ENCODE data around the gene EHBP1.

Gene EHBP1

DNA sequence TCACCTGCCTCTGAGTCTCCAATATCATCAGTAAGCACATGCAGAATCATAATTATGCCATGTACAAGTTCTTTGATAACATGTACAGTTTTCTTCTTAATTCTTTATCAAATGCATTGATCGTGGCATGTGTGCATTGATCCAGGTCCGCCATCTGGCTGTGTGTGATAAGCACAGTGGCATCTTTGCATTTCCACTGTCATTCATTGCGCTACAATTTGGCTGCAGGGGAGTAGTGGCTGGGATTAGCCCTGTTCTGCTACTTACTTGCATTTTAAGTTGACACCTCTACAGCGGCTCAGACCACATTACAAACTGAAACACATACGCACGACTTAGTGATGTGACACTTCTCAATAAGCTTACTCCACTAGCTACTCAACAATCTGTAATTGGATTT, 261.5 kb downstream of the EHBP1 start:
- H3K79me2 ChIP-seq (ENCODE audit: control insufficient read depth, insufficient read depth, low read length, poor library complexity): no peaks in the 10 kb centered on the region
- H3K27me3 ChIP-seq (ENCODE audit: insufficient read depth, low read length): no peaks in the 10 kb centered on the region
- no peak overlapping the region for H4K12ac ChIP-seq (ENCODE audit: low read depth, low read length)
- no peaks in the 10 kb centered on the region for H3K79me1 ChIP-seq (ENCODE audit: low read length)
- H2BK120ac ChIP-seq (ENCODE audit: insufficient read depth, low read length, poor library complexity): no peak overlapping the region
- no peak overlapping the region for H2AK5ac ChIP-seq (ENCODE audit: low read length)
- no peak overlapping the region for H3K4me2 ChIP-seq (ENCODE audit: low read length)
- H2BK12ac ChIP-seq (ENCODE audit: low read length): no peak overlapping the region
- no CpG with 5 or more reads among the region's 6 CpGs for WGBS (ENCODE audit: extremely low coverage, insufficient coverage, insufficient read length)
- no peak overlapping the region for H3K4me3 ChIP-seq (ENCODE audit: low read depth, low read length)
- H2BK5ac ChIP-seq (ENCODE audit: low read depth, low read length, poor library complexity): no peak overlapping the region
- no peak overlapping the region for H3K9ac ChIP-seq (ENCODE audit: low read length)
- no peak overlapping the region for H3K4ac ChIP-seq (ENCODE audit: low read depth, low read length)
- no peak overlapping the region for H4K8ac ChIP-seq (ENCODE audit: low read depth, low read length)
- H3K27ac ChIP-seq (ENCODE audit: low read depth, low read length): no peak overlapping the region
- no peak for DNase-seq
- H3K36me3 ChIP-seq (ENCODE audit: control insufficient read depth in 1 of 2, insufficient read depth in 2 of 2, low read length in 2 of 2): peaks cover under 1 to 3% of the 10 kb centered on the region in 2 experiments
- no peak overlapping the region for H2AFZ ChIP-seq (ENCODE audit: insufficient read depth, low read length, poor library complexity)
- H3K4me1 ChIP-seq (ENCODE audit: control insufficient read depth in 1 of 2, insufficient read depth in 2 of 2, low read length in 2 of 2): no peaks in the 10 kb centered on the region
- H3K9me3 ChIP-seq (ENCODE audit: insufficient read depth, low read depth, low read length): no peaks in the 10 kb centered on the region
- H3K18ac ChIP-seq (ENCODE audit: low read length): no peak overlapping the region
- no peak overlapping the region for H3K23ac ChIP-seq (ENCODE audit: low read length)
- no peak overlapping the region for H3K14ac ChIP-seq (ENCODE audit: low read length)
- no peak overlapping the region for H4K91ac ChIP-seq (ENCODE audit: low read depth, low read length)

DNA sequence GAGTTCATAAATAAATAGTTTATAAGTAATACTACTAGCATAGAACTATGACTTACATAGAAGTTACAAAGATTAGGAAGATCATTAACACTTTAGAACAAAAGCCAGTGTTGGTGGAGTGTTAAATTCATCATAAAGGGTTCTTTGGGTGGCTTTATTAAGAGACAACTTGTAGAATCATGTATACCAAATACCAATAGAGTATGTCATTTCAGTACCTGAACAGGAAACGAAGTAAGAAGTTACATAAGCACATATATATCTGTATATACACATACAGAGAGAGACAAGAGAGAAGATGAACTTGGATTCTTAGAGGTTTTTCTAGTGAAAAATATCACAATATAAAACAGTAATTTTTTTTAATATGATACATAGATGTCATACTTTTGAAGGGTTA, 262.7 kb downstream of the EHBP1 start:
- H3K4me1 ChIP-seq (ENCODE audit: control insufficient read depth in 1 of 2, insufficient read depth in 2 of 2, low read length in 2 of 2): no peaks in the 10 kb centered on the region
- no CpG with 5 or more reads among the region's 1 CpG for WGBS (ENCODE audit: extremely low coverage, insufficient coverage, insufficient read length)
- no peak overlapping the region for H3K4ac ChIP-seq (ENCODE audit: low read depth, low read length)
- H3K4me3 ChIP-seq (ENCODE audit: low read depth, low read length): no peak overlapping the region
- no peak for DNase-seq
- H3K79me2 ChIP-seq (ENCODE audit: control insufficient read depth, insufficient read depth, low read length, poor library complexity): no peaks in the 10 kb centered on the region
- no peaks in the 10 kb centered on the region for H3K79me1 ChIP-seq (ENCODE audit: low read length)
- no peak overlapping the region for H3K27ac ChIP-seq (ENCODE audit: low read depth, low read length)
- H3K18ac ChIP-seq (ENCODE audit: low read length): no peak overlapping the region
- no peak overlapping the region for H3K23ac ChIP-seq (ENCODE audit: low read length)
- H4K91ac ChIP-seq (ENCODE audit: low read depth, low read length): no peak overlapping the region
- no peak overlapping the region for H3K14ac ChIP-seq (ENCODE audit: low read length)
- H3K27me3 ChIP-seq (ENCODE audit: insufficient read depth, low read length): no peaks in the 10 kb centered on the region
- no peak overlapping the region for H4K8ac ChIP-seq (ENCODE audit: low read depth, low read length)
- no peak overlapping the region for H2BK5ac ChIP-seq (ENCODE audit: low read depth, low read length, poor library complexity)
- H3K9me3 ChIP-seq (ENCODE audit: insufficient read depth, low read depth, low read length): no peaks in the 10 kb centered on the region
- H4K12ac ChIP-seq (ENCODE audit: low read depth, low read length): no peak overlapping the region
- no peak overlapping the region for H2BK120ac ChIP-seq (ENCODE audit: insufficient read depth, low read length, poor library complexity)
- H2AFZ ChIP-seq (ENCODE audit: insufficient read depth, low read length, poor library complexity): no peak overlapping the region
- no peak overlapping the region for H3K4me2 ChIP-seq (ENCODE audit: low read length)
- no peak overlapping the region for H3K9ac ChIP-seq (ENCODE audit: low read length)
- H2AK5ac ChIP-seq (ENCODE audit: low read length): no peak overlapping the region
- peaks cover 0 to 2% of the 10 kb centered on the region in 2 experiments for H3K36me3 ChIP-seq (ENCODE audit: control insufficient read depth in 1 of 2, insufficient read depth in 2 of 2, low read length in 2 of 2)
- H2BK12ac ChIP-seq (ENCODE audit: low read length): no peak overlapping the region

DNA sequence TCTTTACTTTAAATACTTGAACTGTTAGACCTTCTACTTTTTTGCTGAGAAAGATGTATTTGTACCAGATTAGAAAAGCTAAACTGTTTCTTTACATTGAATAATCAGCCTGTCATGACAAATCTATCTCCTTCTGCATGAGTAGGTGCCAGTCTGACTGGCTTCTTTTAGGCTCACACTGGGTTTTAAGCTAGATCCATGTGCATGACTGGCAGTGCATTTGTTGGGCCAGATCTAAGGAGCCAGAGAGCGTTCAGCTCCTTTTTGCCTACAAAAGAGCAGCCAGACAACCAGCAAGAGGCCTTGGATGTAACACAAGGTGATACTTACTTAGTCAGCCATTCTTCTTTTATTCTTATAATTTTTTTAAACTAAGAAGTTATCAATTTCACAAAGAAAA, 263.2 kb downstream of the EHBP1 start:
- Histone ChIP-seq H3K14ac (ENCODE audit: low read length) (no peak overlapping the region), H2BK120ac (ENCODE audit: insufficient read depth, low read length, poor library complexity) (no peak overlapping the region), H3K4me3 (ENCODE audit: low read depth, low read length) (no peak overlapping the region), H3K36me3 (ENCODE audit: control insufficient read depth in 1 of 2, insufficient read depth in 2 of 2, low read length in 2 of 2) (peaks cover 2 to 4% of the 10 kb centered on the region in 2 experiments), H2BK12ac (ENCODE audit: low read length) (no peak overlapping the region), H3K23ac (ENCODE audit: low read length) (no peak overlapping the region), H4K91ac (ENCODE audit: low read depth, low read length) (no peak overlapping the region), H2AK5ac (ENCODE audit: low read length) (no peak overlapping the region), H3K9me3 (ENCODE audit: insufficient read depth, low read depth, low read length) (no peaks in the 10 kb centered on the region), H4K12ac (ENCODE audit: low read depth, low read length) (no peak overlapping the region), H3K4me2 (ENCODE audit: low read length) (no peak overlapping the region), H3K4ac (ENCODE audit: low read depth, low read length) (no peak overlapping the region), H4K8ac (ENCODE audit: low read depth, low read length) (no peak overlapping the region), H3K79me1 (ENCODE audit: low read length) (no peaks in the 10 kb centered on the region), H3K27me3 (ENCODE audit: insufficient read depth, low read length) (no peaks in the 10 kb centered on the region), H3K18ac (ENCODE audit: low read length) (no peak overlapping the region), H2AFZ (ENCODE audit: insufficient read depth, low read length, poor library complexity) (no peak overlapping the region), H3K27ac (ENCODE audit: low read depth, low read length) (no peak overlapping the region), H3K4me1 (ENCODE audit: control insufficient read depth in 1 of 2, insufficient read depth in 2 of 2, low read length in 2 of 2) (no peaks in the 10 kb centered on the region), H3K79me2 (ENCODE audit: control insufficient read depth, insufficient read depth, low read length, poor library complexity) (no peaks in the 10 kb centered on the region), H3K9ac (ENCODE audit: low read length) (no peak overlapping the region), H2BK5ac (ENCODE audit: low read depth, low read length, poor library complexity) (no peak overlapping the region)
- DNase-seq: no peak
- WGBS (ENCODE audit: extremely low coverage, insufficient coverage, insufficient read length): no CpG with 5 or more reads among the region's 1 CpG

DNA sequence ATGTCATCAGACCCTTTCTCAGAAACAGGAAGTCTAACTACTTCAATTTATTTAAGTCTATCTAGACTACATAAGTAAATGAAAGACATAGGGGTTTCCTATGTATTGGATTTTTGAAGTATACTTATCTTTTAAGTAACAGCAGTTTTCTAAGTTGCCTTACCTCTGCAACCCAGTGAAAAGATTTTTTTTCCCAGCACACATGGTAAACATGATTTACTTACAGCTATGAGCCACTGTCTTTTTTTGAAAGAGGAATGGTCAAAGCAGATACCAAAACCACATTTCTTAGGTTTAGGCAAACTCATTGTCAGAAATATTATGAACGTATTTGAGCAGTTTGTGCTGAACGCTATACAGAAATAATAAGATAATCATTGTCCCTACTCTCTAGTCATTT, 266.4 kb downstream of the EHBP1 start:
- DNase-seq: no peak
- Histone ChIP-seq H3K79me1 (ENCODE audit: low read length) (no peaks in the 10 kb centered on the region), H4K12ac (ENCODE audit: low read depth, low read length) (no peak overlapping the region), H3K27ac (ENCODE audit: low read depth, low read length) (no peak overlapping the region), H2AK5ac (ENCODE audit: low read length) (no peak overlapping the region), H3K14ac (ENCODE audit: low read length) (no peak overlapping the region), H2BK120ac (ENCODE audit: insufficient read depth, low read length, poor library complexity) (no peak overlapping the region), H3K9ac (ENCODE audit: low read length) (no peak overlapping the region), H3K18ac (ENCODE audit: low read length) (no peak overlapping the region), H3K23ac (ENCODE audit: low read length) (no peak overlapping the region), H3K4me2 (ENCODE audit: low read length) (no peak overlapping the region), H4K91ac (ENCODE audit: low read depth, low read length) (no peak overlapping the region), H2AFZ (ENCODE audit: insufficient read depth, low read length, poor library complexity) (no peak overlapping the region), H3K79me2 (ENCODE audit: control insufficient read depth, insufficient read depth, low read length, poor library complexity) (no peaks in the 10 kb centered on the region), H2BK12ac (ENCODE audit: low read length) (no peak overlapping the region), H2BK5ac (ENCODE audit: low read depth, low read length, poor library complexity) (no peak overlapping the region), H3K27me3 (ENCODE audit: insufficient read depth, low read length) (no peaks in the 10 kb centered on the region), H3K9me3 (ENCODE audit: insufficient read depth, low read depth, low read length) (no peaks in the 10 kb centered on the region), H3K4me3 (ENCODE audit: low read depth, low read length) (no peak overlapping the region), H4K8ac (ENCODE audit: low read depth, low read length) (no peak overlapping the region), H3K36me3 (ENCODE audit: control insufficient read depth in 1 of 2, insufficient read depth in 2 of 2, low read length in 2 of 2) (peaks cover 4 to 7% of the 10 kb centered on the region in 2 experiments), H3K4me1 (ENCODE audit: control insufficient read depth in 1 of 2, insufficient read depth in 2 of 2, low read length in 2 of 2) (no peaks in the 10 kb centered on the region), H3K4ac (ENCODE audit: low read depth, low read length) (no peak overlapping the region)
- WGBS (ENCODE audit: extremely low coverage, insufficient coverage, insufficient read length): no CpG with 5 or more reads among the region's 2 CpGs
